Raji (cell line): ENCODE data around the gene PRPH.
A peak's percentile ranks its signal among the peaks of the same experiment; 100 is the strongest.

ENCODE experiments used
- POLR2A ChIP-seq: IDR thresholded peaks from 2 replicates; pipeline ENCODE4 v1.6.1; 2011; ENCODE audit warnings: low read depth, low read length, control low read depth; ENCODE audit not compliant: insufficient read depth

Gene PRPH

GRCh38 chr12:49295082-49295936 is at the start of gene PRPH:
Gene PRPH, plus strand, starts transcription at chr12:49295147. Its CDS starts 54 bp downstream, at chr12:49295201.
- no peak for TF ChIP-seq POLR2A

DNA sequence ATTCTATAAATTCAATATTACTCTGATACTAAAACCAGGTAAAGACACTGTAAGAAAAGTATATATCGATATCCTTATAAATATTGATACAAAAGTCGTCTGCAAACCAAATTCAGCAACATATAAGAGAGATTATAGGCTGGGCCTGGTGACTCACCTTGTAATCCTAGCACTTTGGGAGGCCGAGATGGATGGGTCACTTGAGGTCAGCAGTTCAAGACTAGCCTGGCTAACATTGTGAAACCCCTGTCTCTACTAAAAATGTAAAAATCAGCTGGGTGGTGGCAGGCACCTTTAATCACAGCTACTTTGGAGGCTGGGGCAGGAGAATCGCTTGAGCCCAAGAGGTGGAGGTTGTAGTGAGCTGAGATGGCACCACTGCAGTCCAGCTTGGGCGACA is 43.6 kb upstream of the PRPH start:
- no peak for TF ChIP-seq POLR2A

DNA sequence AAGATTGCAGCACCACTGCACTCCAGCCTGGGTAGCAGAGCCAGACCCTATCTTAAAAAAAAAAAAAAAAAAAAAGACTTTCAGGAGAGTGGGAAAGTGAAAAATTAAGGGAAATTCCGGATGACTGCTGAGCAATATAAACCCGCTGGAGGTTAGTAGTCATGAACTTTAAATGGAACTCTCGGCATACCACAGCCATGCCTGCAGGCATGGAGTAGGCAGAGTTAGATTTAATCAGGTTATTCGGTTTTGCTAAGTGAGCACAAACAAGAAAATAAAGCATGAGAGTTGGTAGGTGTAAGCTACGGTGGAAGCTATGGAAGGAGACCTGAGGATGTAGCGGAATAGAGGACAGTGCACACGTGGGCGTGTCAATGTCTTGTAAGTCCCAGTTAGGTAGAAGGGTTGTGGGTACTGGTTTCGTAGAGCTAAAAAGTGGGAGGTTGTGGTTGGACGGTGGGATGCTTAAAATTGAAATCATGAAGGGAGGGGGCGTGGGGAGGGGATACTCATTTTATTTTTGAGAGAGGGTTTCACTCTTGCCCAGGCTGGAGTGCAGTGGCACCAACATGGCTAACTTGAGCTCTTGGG is 41.8 kb upstream of the PRPH start:
- TF ChIP-seq POLR2A, result no peak

DNA sequence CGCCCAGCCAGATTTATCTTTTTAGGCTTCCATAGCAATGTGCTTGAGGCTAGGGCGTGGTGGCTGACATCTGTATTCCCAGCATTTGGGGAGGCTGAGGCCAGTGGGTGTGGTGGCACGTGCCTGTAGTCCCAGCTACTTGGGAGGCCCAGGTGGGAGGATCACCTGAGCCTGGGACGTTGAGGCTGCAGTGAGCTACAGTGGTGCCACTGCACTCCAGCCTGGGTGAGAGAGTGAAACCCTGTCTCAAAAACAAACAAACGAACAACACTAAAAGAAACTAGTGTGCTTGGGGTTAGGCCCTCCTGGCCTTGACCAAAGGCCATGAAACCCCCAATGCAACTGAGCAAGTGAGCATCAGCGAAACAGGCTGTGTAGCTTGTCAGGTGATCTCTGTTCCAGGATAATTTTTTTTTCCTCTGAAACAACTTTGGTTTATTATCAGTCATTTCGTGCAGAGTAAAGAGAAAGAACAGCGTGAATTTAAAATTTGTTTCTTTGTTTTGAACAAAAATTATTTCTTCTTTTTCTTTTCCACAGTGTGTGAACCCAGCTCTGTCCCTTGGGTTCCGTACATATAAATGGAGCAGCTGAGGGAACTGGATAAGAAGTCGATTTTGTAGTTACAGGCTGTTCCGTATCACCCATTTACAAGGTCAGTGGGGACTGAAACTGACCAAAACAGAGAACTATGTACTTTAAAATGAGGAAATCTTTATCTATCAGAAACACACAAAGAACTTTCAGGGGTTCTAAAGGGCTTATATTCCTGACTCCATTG is 38.9 kb upstream of the PRPH start:
- no peak for TF ChIP-seq POLR2A

- no peak for TF ChIP-seq POLR2A
These were observed 35.5 kb upstream of the PRPH start for GRCh38 chr12:49259452-49259851.

GRCh38 chr12:49260166-49260565 is 34.8 kb upstream of the PRPH start:
- TF ChIP-seq POLR2A, result no peak

DNA sequence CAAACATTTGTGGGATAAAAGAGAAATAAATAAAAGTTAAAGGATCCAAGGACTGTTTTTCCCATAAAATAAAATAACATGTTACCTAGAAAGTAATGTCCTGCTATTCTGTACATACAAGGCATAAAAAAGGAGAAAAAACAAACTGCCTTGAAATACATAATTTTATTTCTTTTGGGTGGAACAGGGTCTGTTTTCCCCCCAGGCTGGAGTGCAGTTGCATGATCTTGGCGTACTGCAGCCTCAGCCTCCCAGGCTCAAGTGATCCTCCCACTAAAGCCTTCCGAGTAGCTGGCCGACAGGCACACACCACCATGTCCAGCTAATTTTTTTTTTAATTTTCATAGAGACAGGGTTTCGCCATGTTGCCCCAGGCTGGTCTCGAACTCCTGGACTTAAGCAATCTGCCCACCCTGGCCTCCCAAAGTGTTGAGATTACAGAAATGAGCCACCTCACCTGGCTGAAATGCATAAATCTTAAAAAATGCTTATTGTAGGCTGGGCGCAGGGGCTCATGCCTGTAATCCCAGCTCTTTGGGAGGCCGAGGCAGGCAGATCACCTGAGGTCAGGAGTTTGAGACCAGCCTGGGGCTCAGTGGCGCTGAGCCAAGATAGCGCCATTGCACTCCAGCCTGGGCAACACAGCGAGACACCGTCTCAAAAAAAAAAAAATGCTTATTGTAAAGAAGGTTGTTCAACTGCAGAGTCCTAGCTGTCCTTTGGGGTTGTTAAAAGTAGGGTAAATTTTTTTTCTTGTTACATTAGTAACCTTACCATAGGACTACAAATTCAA is 34.2 kb upstream of the PRPH start:
- TF ChIP-seq POLR2A, result no peak

- TF ChIP-seq POLR2A, result no peak
These were observed 33.2 kb upstream of the PRPH start for GRCh38 chr12:49261721-49262120.

DNA sequence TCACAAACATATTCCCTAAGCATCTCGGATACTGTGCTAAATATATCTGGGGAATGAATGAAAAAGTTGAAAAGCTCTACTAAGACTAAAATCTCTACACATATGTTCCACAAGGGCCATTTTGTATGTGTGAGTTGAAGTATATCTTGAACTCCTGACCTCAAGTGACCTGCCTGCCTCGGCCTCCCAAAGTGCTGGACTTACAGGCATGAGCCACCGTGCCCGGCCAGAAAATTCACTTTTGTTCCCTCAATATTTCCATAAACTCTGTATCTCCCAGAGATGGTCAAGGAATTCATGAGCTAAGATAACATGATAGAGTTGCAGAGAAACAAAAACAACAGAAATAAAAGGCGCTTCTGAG is 31.6 kb upstream of the PRPH start:
- TF ChIP-seq POLR2A, result no peak

GRCh38 chr12:49264466-49264872 is 30.5 kb upstream of the PRPH start:
- no peak; the same call in 1 of the 2 replicates for TF ChIP-seq POLR2A

GRCh38 chr12:49264873-49265792 is 29.8 kb upstream of the PRPH start, which contains the start of gene TUBA1C:
Gene TUBA1C, plus strand, starts transcription at chr12:49265082. Its CDS starts 100 bp downstream, at chr12:49265182.
- peak; percentile 99 for TF ChIP-seq POLR2A

DNA sequence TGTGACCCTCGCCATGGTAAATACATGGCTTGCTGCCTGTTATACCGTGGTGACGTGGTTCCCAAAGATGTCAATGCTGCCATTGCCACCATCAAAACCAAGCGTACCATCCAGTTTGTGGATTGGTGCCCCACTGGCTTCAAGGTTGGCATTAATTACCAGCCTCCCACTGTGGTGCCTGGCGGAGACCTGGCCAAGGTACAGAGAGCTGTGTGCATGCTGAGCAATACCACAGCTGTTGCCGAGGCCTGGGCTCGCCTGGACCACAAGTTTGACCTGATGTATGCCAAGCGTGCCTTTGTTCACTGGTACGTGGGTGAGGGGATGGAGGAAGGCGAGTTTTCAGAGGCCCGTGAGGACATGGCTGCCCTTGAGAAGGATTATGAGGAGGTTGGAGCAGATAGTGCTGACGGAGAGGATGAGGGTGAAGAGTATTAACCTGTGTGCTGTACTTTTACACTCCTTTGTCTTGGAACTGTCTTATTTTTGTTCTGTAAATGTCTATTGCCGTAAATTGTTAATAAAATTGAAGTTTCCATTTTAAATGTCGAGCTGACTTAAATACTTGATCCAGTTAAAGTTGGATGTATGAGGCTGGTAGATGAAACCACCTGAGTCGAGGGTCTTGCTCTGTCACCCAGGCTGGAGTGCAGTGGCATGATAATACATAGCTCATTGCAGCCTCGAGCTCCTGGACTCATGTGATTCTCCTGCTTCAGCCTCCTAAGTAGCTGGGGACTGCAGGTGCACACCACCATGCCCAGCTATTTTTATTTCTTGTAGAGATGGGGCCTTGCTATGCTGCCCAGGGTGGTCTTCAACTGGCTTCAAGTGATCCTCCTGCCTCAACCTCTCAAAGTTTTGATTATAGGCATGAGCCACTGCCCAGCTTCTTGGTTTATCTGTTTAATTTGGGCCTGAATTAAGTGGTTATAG is 21.9 kb upstream of the PRPH start:
- no peak for TF ChIP-seq POLR2A
